Hepatocyte (in vitro differentiated cells): ENCODE results near the gene CYTH1. TPM values are rescaled to one million over a fixed set of nuclear protein-coding genes. Genes with fewer than 3 reads are reported as not detected.

Experiments
- DNase-seq: peaks from one replicate; pipeline ENCODE4 v3.0.0-alpha.2; 2016; ENCODE audit warnings: low spot score
- H2AFZ ChIP-seq: fragments of 200-600 bp; sonication (generic); 2 replicates; pipeline ENCODE4 v1.6.0; 2016; ENCODE audit warnings: antibody characterized with exemption, mild to moderate bottlenecking
- H3K27ac ChIP-seq: fragments of 200-600 bp; sonication (generic); 2 replicates; pipeline ENCODE4 v1.5.1; 2016; ENCODE audit warnings: mild to moderate bottlenecking
- H3K27me3 ChIP-seq: fragments of 200-600 bp; sonication (generic); 2 replicates; pipeline ENCODE4 v1.6.1; 2016
- H3K36me3 ChIP-seq: fragments of 200-600 bp; sonication (generic); replicated peaks from 2 replicates; pipeline ENCODE4 v1.5.1; 2016; ENCODE audit warnings: low read depth; ENCODE audit not compliant: insufficient read depth
- H3K4me1 ChIP-seq: fragments of 200-600 bp; sonication (generic); 2 replicates; pipeline ENCODE4 v1.5.1; 2016; ENCODE audit warnings: mild to moderate bottlenecking, moderate library complexity; ENCODE audit not compliant: insufficient read depth
- H3K4me2 ChIP-seq: fragments of 200-600 bp; sonication (generic); 2 replicates; pipeline ENCODE4 v1.6.0; 2016
- H3K4me3 ChIP-seq: fragments of 200-600 bp; sonication (generic); 2 replicates; pipeline ENCODE4 v1.5.1; 2016; ENCODE audit warnings: mild to moderate bottlenecking
- H3K79me2 ChIP-seq: fragments of 200-600 bp; sonication (generic); 2 replicates; pipeline ENCODE4 v1.6.0; 2017; ENCODE audit warnings: mild to moderate bottlenecking
- H3K9me2 ChIP-seq: fragments of 200-600 bp; sonication (generic); replicated peaks from 2 replicates; pipeline ENCODE4 v1.6.0; 2017; ENCODE audit warnings: mild to moderate bottlenecking; ENCODE audit not compliant: insufficient read depth
- H3K9me3 ChIP-seq: fragments of 200-600 bp; sonication (generic); 2 replicates; pipeline ENCODE4 v1.5.1; 2016; ENCODE audit warnings: low read depth, mild to moderate bottlenecking
- H4K20me1 ChIP-seq: fragments of 200-600 bp; sonication (generic); 2 replicates; pipeline ENCODE4 v1.6.0; 2016; ENCODE audit warnings: mild to moderate bottlenecking; ENCODE audit not compliant: insufficient read depth, poor library complexity, severe bottlenecking
- EZH2 ChIP-seq: fragments of 200-600 bp; sonication (generic); IDR thresholded peaks from 2 replicates; pipeline ENCODE4 v1.6.1; 2016; ENCODE audit warnings: antibody characterized with exemption, mild to moderate bottlenecking, borderline replicate concordance
- EZH2phosphoT487 ChIP-seq: fragments of 200-600 bp; sonication (generic); IDR thresholded peaks from one replicate; pipeline ENCODE4 v1.6.1; 2018; ENCODE audit warnings: antibody characterized with exemption, mild to moderate bottlenecking, low read depth, moderate library complexity; ENCODE audit not compliant: unreplicated experiment, severe bottlenecking
- WGBS: methylation state at CpG from one replicate; pipeline ENCODE4 v1.1.6; 2016; ENCODE audit warnings: low lambda C conversion rate; ENCODE audit errors: missing lambda C conversion rate; 5-methylcytosine and 5-hydroxymethylcytosine counted together
- polyA plus RNA-seq: library from polyadenylated mRNA; unstranded; fragments of >200 nt; fragmentation: Nextera tagmentation; extraction: Ambion mirVana; gene quantifications from 2 replicates; pipeline ENCODE4 v1.2.1, GENCODE V29; 2016
- total RNA-seq: library from RNA; depleted of rRNA; stranded (reverse); fragments of >200 nt; gene quantifications from 2 replicates; pipeline ENCODE4 v1.2.3, GENCODE V29; 2014
- TF ChIP-seq, protein P1 (sequence below): fragments of 200-600 bp; sonication (generic); IDR thresholded peaks from 2 replicates; pipeline ENCODE4 v1.5.1; 2016; ENCODE audit warnings: antibody characterized with exemption, mild to moderate bottlenecking; ENCODE audit not compliant: poor library complexity

CYTH1 gene
- total and polyA plus RNA-seq, 2 experiments from 2014 or later: 38.5 to 44.4 TPM

GRCh38 chr17:78704594-78704993 lies 77.5 kb downstream of the CYTH1 start:
- H3K36me3 ChIP-seq: no peaks in the 10 kb centered on the region

GRCh38 chr17:78697554-78698343 lies 84.3 kb downstream of the CYTH1 start:
- peaks cover 6% of the 10 kb centered on the region for H3K36me3 ChIP-seq
- no peaks in the 10 kb centered on the region for H3K9me2 ChIP-seq
- H3K27ac ChIP-seq: no peak overlapping the region
- no peak overlapping the region for H3K4me3 ChIP-seq
- no peaks in the 10 kb centered on the region for H3K9me3 ChIP-seq
- H3K79me2 ChIP-seq: no peaks in the 10 kb centered on the region
- no peaks in the 10 kb centered on the region for H3K4me1 ChIP-seq
- DNase-seq: no peak
- no peak overlapping the region for H3K4me2 ChIP-seq
- H4K20me1 ChIP-seq: no peaks in the 10 kb centered on the region
- TF ChIP-seq, protein P1, sequence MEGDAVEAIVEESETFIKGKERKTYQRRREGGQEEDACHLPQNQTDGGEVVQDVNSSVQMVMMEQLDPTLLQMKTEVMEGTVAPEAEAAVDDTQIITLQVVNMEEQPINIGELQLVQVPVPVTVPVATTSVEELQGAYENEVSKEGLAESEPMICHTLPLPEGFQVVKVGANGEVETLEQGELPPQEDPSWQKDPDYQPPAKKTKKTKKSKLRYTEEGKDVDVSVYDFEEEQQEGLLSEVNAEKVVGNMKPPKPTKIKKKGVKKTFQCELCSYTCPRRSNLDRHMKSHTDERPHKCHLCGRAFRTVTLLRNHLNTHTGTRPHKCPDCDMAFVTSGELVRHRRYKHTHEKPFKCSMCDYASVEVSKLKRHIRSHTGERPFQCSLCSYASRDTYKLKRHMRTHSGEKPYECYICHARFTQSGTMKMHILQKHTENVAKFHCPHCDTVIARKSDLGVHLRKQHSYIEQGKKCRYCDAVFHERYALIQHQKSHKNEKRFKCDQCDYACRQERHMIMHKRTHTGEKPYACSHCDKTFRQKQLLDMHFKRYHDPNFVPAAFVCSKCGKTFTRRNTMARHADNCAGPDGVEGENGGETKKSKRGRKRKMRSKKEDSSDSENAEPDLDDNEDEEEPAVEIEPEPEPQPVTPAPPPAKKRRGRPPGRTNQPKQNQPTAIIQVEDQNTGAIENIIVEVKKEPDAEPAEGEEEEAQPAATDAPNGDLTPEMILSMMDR: no peak
- no peak for TF ChIP-seq EZH2phosphoT487
- TF ChIP-seq EZH2: no peak
- 96% methylated on average over 25 of the region's 25 CpGs for WGBS
- H3K27me3 ChIP-seq: no peaks in the 10 kb centered on the region
- H2AFZ ChIP-seq: no peak overlapping the region

More at GRCh38 chr17:78704594-78704993, 77.5 kb downstream of the CYTH1 start:
- TF ChIP-seq EZH2phosphoT487 (no peak), EZH2 (no peak)
- TF ChIP-seq, protein P1: no peak
- peaks cover 4% of the 10 kb centered on the region for H3K4me1 ChIP-seq
- no peak for DNase-seq
- H3K27ac ChIP-seq: no peak overlapping the region
- no peaks in the 10 kb centered on the region for H3K27me3 ChIP-seq
- H3K9me3 ChIP-seq: no peaks in the 10 kb centered on the region
- 92% methylated on average over 3 of the region's 3 CpGs for WGBS
- peaks cover 25% of the 10 kb centered on the region for H3K79me2 ChIP-seq
- H3K4me3 ChIP-seq: no peak overlapping the region
- peaks cover 9% of the 10 kb centered on the region for H4K20me1 ChIP-seq
- no peak overlapping the region for H2AFZ ChIP-seq
- H3K9me2 ChIP-seq: no peaks in the 10 kb centered on the region
- H3K4me2 ChIP-seq: no peak overlapping the region

DNA sequence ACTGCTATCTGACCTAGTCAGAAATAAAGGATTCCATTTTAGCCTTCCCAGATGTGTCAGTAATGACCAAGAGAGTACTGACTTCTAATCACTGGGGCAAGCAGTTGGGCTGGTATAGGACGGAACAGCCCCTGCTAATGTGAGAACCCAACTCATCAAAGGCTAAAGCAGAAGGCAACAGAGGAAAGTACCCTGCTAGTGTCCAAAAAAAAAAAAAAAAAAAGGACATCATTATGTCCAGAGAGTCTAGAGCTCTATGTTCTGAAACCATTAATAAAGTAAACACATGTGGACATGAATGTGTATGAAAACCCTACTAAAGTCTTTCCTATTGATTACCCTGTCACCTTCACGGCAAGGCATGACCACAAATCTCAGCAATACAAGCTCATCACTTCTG lies 85.0 kb downstream of the CYTH1 start:
- Histone ChIP-seq H3K79me2 (no peaks in the 10 kb centered on the region), H2AFZ (no peak overlapping the region), H3K4me3 (no peak overlapping the region), H3K4me2 (no peak overlapping the region), H3K27me3 (no peaks in the 10 kb centered on the region), H3K9me2 (no peaks in the 10 kb centered on the region), H3K27ac (no peak overlapping the region), H3K4me1 (no peaks in the 10 kb centered on the region), H3K9me3 (no peaks in the 10 kb centered on the region), H3K36me3 (peaks cover 6% of the 10 kb centered on the region), H4K20me1 (no peaks in the 10 kb centered on the region)
- WGBS: 88% methylated on average over 2 of the region's 2 CpGs
- DNase-seq: no peak
- TF ChIP-seq EZH2 (no peak), EZH2phosphoT487 (no peak)
- TF ChIP-seq, protein P1: no peak
